Left cardiac atrium (tissue), 4 donors: ENCODE results near the gene FER1L5. TPM values are rescaled to one million over a fixed set of nuclear protein-coding genes. Genes with fewer than 3 reads are reported as not detected.

ENCODE experiments used
- ATAC-seq, 2 donors: fragments of 200-7000 bp; cut with Tn5 transposase; one replicate each; pipeline ENCODE4 v1.9.1; 2020; ENCODE audit warnings: mild to moderate bottlenecking in 2 of 2, moderate library complexity in 2 of 2
- DNase-seq: peaks from one replicate; pipeline ENCODE4 v3.0.0-alpha.2; 2020
- intact Hi-C, 2 donors: fragments of 100-400 bp; cut with DNase I; formaldehyde crosslinking; loops; one replicate each; pipeline versions ENCODE4 v1.14.1 to v1.15.1; 2022 to 2023
- long read RNA-seq: library from polyadenylated mRNA; unstranded; transcript quantifications from one replicate; pipeline ENCODE4 v2.0.0, GENCODE V29; 2021
- total RNA-seq, 2 donors: library from RNA; stranded (reverse); fragmentation: NEBNext Ultra II Directional; extraction: Animal tissue kit (Norgen Biotek cat#: 25700); gene quantifications; one replicate each; pipeline ENCODE4 v1.2.1, GENCODE V29; 2021
- donor health status: DM: no; HTN: yes; CAD: no.
- donor health status: DM: no; HTN: yes; CAD: no; lungs with severe emphysema.
- donor health status: DM: yes; HTN: yes; CAD: no.
- donor health status: Dilated cardiomyopathy.

Gene FER1L5
- under 1 TPM in 1 of 2 donors, not detected in 1; 0.06 TPM for total RNA-seq
- long read RNA-seq: 0 reads

- intact Hi-C loops: no loop called here
- DNase-seq: peak; percentile 38
Observed at GRCh38 chr2:96642564-96643360, at the start of gene FER1L5. Gene FER1L5 (plus strand): TSS chr2:96642764. CDS start chr2:96642837, 73 bp downstream.

GRCh38 chr2:96594282-96594681 lies 48.3 kb upstream of the FER1L5 start:
- DNase-seq (no peak), ATAC-seq (no peak)
- intact Hi-C loops: no loop called here

More at GRCh38 chr2:96642564-96643360, at the start of gene FER1L5:
- peak in 1 of 2 donors; percentile 10 for ATAC-seq

GRCh38 chr2:96594691-96595152 lies 47.8 kb upstream of the FER1L5 start:
- ATAC-seq (no peak), DNase-seq (no peak)
- intact Hi-C loops: no loop called here

GRCh38 chr2:96596596-96596995 lies 46.0 kb upstream of the FER1L5 start:
- intact Hi-C loops: no loop called here
- DNase-seq (no peak), ATAC-seq (no peak)

GRCh38 chr2:96599941-96600340 lies 42.6 kb upstream of the FER1L5 start:
- ATAC-seq: no peak
- intact Hi-C loops: no loop called here
- DNase-seq: no peak

GRCh38 chr2:96601382-96602292 lies 40.9 kb upstream of the FER1L5 start:
- intact Hi-C loops: no loop called here
- ATAC-seq (peak in 1 of 2 donors; percentile 14), DNase-seq (no peak)

- intact Hi-C loops: no loop called here
- ATAC-seq (no peak), DNase-seq (no peak)
Observed at GRCh38 chr2:96602330-96602823, 40.2 kb upstream of the FER1L5 start.

GRCh38 chr2:96604104-96604503 lies 38.5 kb upstream of the FER1L5 start:
- no peak for DNase-seq
- ATAC-seq: no peak
- intact Hi-C loops: no loop called here

- peak in 1 of 2 donors; percentile 58 for ATAC-seq
- no peak for DNase-seq
- intact Hi-C loops: no loop called here
Observed at GRCh38 chr2:96608469-96609455, 33.8 kb upstream of the FER1L5 start.

GRCh38 chr2:96616128-96616527 lies 26.4 kb upstream of the FER1L5 start:
- no peak for ATAC-seq
- intact Hi-C loops: no loop called here
- no peak for DNase-seq

GRCh38 chr2:96616535-96616934 lies 26.0 kb upstream of the FER1L5 start:
- ATAC-seq (peak in 1 of 2 donors; percentile 9), DNase-seq (no peak)
- intact Hi-C loops: no loop called here

- DNase-seq (no peak), ATAC-seq (peak in 1 of 2 donors; percentile 15)
- intact Hi-C loops: no loop called here
Observed at GRCh38 chr2:96617012-96617411, 25.6 kb upstream of the FER1L5 start.

GRCh38 chr2:96618596-96619283 lies 23.8 kb upstream of the FER1L5 start:
- intact Hi-C loops: no loop called here
- DNase-seq: no peak
- ATAC-seq: peak; percentile 10 to 54

GRCh38 chr2:96622544-96622943 lies 20.0 kb upstream of the FER1L5 start:
- no peak for DNase-seq
- intact Hi-C loops: no loop called here
- ATAC-seq: peak in 1 of 2 donors; percentile 9

GRCh38 chr2:96623116-96623515 lies 19.4 kb upstream of the FER1L5 start:
- DNase-seq (no peak), ATAC-seq (no peak)
- intact Hi-C loops: no loop called here

GRCh38 chr2:96625571-96626552 lies 16.7 kb upstream of the FER1L5 start:
- intact Hi-C loops: no loop called here
- peak in 1 of 2 donors; percentile 39 for ATAC-seq
- DNase-seq: no peak

GRCh38 chr2:96626553-96626942 lies 16.0 kb upstream of the FER1L5 start:
- DNase-seq: no peak
- intact Hi-C loops: no loop called here
- no peak for ATAC-seq
